ENCODE data around the gene ARHGEF25.

The ARHGEF25 gene

GRCh38 chr12:57590864-57591781 lies 20.1 kb upstream of the ARHGEF25 start, which contains the start of gene PIP4K2C:
Gene PIP4K2C, plus strand, starts transcription at chr12:57591192. Its CDS starts 98 bp downstream, at chr12:57591290.
- H3K27me3 ChIP-seq (replicated peaks in 2 of 5; ENCODE audit: control insufficient read depth in 4 of 5, insufficient read depth in 5 of 5, low read length in 4 of 5), result peaks cover 0 to 6% (median 4%) of the 10 kb centered on the region in 5 experiments
- peak; percentile 36 to 53 (median 42) for DNase-seq
- ChIA-PET CTCF (interaction anchor here (0.6 to 3.7 kb wide), 8 partner anchors 8 to 1679 kb away, joined by 3 to 37 read pairs (median 3); no protein-coding TSS in a partner anchor), POLR2A (no interaction called here)
- H3K4me3 ChIP-seq (ENCODE audit: control insufficient read depth in 1 of 7, extremely low read depth in 1 of 7, insufficient read depth in 4 of 7, low read depth in 2 of 7, low read length in 6 of 7), result peak within 1 kb of the TSS; percentile 64 to 91 (median 84)
- H3K4me1 ChIP-seq (ENCODE audit: control extremely low read depth in 1 of 4, control insufficient read depth in 4 of 4, insufficient read depth in 4 of 4, low read length in 3 of 4), result peaks cover 5 to 22% (median 14%) of the 10 kb centered on the region in 4 experiments
- H3K9me3 ChIP-seq (ENCODE audit: control extremely low read depth in 1 of 5, control insufficient read depth in 4 of 5, insufficient read depth in 2 of 5, low read depth in 1 of 5, low read length in 4 of 5), result no peaks in the 10 kb centered on the region
- peaks cover 4 to 11% (median 6%) of the 10 kb centered on the region in 4 experiments for H3K36me3 ChIP-seq (ENCODE audit: control insufficient read depth in 4 of 4, insufficient read depth in 4 of 4, low read length in 3 of 4)
- H3K27ac ChIP-seq (ENCODE audit: insufficient read depth in 1 of 2, low read depth in 1 of 2, low read length in 2 of 2, poor library complexity in 1 of 2, severe bottlenecking in 2 of 2), result peak within 1 kb of the TSS in 1 of 2 experiments; percentile 66
- WGBS (ENCODE audit: insufficient coverage), result under 1% methylated on average over 61 of the region's 69 CpGs

DNA sequence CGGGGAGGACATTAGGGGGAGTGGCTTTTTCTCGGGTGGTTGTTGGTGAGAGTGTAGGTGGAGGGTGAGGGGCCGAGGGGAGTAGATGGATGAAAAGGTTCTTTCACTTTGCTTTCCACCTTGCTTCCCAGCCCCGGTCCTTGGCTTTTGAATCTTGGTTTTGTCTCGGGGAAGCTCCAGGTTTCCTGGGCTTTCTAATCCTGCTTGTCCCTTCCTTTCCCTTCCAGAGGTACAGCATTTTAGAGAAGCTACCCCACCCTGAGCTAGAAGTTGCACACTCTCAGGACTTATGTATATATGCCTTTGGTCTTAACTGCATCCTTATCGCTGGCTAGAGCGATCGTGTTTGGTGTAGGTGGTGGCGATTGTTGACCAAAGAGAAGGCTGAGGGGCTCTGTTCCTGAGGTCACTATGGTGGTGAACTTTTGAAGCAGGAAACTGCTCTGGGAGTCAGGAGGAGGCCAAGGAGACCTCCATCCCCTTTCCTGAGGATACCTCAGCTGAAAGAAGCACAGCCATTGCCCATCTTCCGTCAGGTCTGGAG lies 19.4 kb upstream of the ARHGEF25 start:
- 91% methylated on average over 7 of the region's 10 CpGs for WGBS (ENCODE audit: insufficient coverage)
- peak overlapping the region; percentile 64 to 91 (median 84) for H3K4me3 ChIP-seq (ENCODE audit: control insufficient read depth in 1 of 7, extremely low read depth in 1 of 7, insufficient read depth in 4 of 7, low read depth in 2 of 7, low read length in 6 of 7)
- H3K27ac ChIP-seq (ENCODE audit: insufficient read depth in 1 of 2, low read depth in 1 of 2, low read length in 2 of 2, poor library complexity in 1 of 2, severe bottlenecking in 2 of 2), result peak overlapping the region in 1 of 2 experiments; percentile 66
- H3K4me1 ChIP-seq (ENCODE audit: control extremely low read depth in 1 of 4, control insufficient read depth in 4 of 4, insufficient read depth in 4 of 4, low read length in 3 of 4), result peaks cover 5 to 22% (median 14%) of the 10 kb centered on the region in 4 experiments
- no peaks in the 10 kb centered on the region for H3K9me3 ChIP-seq (ENCODE audit: control extremely low read depth in 1 of 5, control insufficient read depth in 4 of 5, insufficient read depth in 2 of 5, low read depth in 1 of 5, low read length in 4 of 5)
- DNase-seq, result no peak
- CTCF ChIA-PET, result interaction anchor here (1.0 to 3.7 kb wide), 8 partner anchors 9 to 165 kb away, joined by 3 to 37 read pairs (median 6); no protein-coding TSS in a partner anchor
- POLR2A ChIA-PET, result no interaction called here
- peaks cover 0 to 6% (median 4%) of the 10 kb centered on the region in 5 experiments for H3K27me3 ChIP-seq (replicated peaks in 2 of 5; ENCODE audit: control insufficient read depth in 4 of 5, insufficient read depth in 5 of 5, low read length in 4 of 5)
- peaks cover 4 to 18% (median 8%) of the 10 kb centered on the region in 4 experiments for H3K36me3 ChIP-seq (ENCODE audit: control insufficient read depth in 4 of 4, insufficient read depth in 4 of 4, low read length in 3 of 4)

DNA sequence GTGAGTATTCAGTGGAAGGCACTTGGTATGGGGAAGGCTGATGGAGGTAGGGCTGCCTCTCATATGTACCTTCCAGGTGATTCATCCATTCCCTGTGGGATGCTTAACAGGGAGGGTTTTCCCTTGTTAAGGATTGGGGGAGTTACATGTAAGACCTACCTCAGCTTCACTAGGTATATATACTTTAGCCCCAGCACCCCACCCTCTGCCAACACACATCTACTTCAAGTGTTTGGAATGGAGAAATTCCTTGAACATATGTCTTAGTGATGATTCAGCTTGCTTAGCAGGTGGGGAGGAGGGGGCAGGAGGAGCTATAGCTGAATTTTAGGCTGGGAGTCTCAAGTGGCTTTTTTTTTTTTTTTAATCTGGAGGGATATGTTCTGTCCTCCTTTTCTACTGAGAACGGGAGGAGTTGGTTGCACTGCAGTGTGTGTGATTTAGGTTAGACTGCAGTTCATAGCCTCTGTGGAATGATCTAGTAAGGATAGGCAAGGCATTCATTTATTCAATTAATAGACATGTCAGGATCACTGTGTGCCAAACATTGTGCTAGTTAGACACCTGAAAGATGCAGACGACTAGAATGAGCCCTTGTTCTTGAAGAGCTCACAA lies 18.6 kb upstream of the ARHGEF25 start:
- Histone ChIP-seq H3K4me3 (ENCODE audit: control insufficient read depth in 1 of 7, extremely low read depth in 1 of 7, insufficient read depth in 4 of 7, low read depth in 2 of 7, low read length in 6 of 7) (no peak overlapping the region), H3K36me3 (ENCODE audit: control insufficient read depth in 4 of 4, insufficient read depth in 4 of 4, low read length in 3 of 4) (peaks cover 8 to 21% (median 8%) of the 10 kb centered on the region in 4 experiments), H3K27ac (ENCODE audit: insufficient read depth in 1 of 2, low read depth in 1 of 2, low read length in 2 of 2, poor library complexity in 1 of 2, severe bottlenecking in 2 of 2) (no peak overlapping the region), H3K27me3 (replicated peaks in 2 of 5; ENCODE audit: control insufficient read depth in 4 of 5, insufficient read depth in 5 of 5, low read length in 4 of 5) (peaks cover 0 to 2% (median 0%) of the 10 kb centered on the region in 5 experiments), H3K9me3 (ENCODE audit: control extremely low read depth in 1 of 5, control insufficient read depth in 4 of 5, insufficient read depth in 2 of 5, low read depth in 1 of 5, low read length in 4 of 5) (no peaks in the 10 kb centered on the region), H3K4me1 (ENCODE audit: control extremely low read depth in 1 of 4, control insufficient read depth in 4 of 4, insufficient read depth in 4 of 4, low read length in 3 of 4) (peaks cover 5 to 22% (median 14%) of the 10 kb centered on the region in 4 experiments)
- no peak for DNase-seq
- CTCF ChIA-PET, result interaction anchor here (0.7 to 3.7 kb wide), 16 partner anchors 8 to 164 kb away, joined by 3 to 37 read pairs (median 4); partner anchors contain the start of gene B4GALNT1
- 100% methylated on average over 1 of the region's 2 CpGs for WGBS (ENCODE audit: insufficient coverage)
- POLR2A ChIA-PET, result interaction anchor here (0.6 kb wide), 1 partner anchor 19 kb away, joined by 3 read pairs; no protein-coding TSS in a partner anchor

GRCh38 chr12:57593187-57593586 lies 18.0 kb upstream of the ARHGEF25 start:
- H3K36me3 ChIP-seq (ENCODE audit: control insufficient read depth in 4 of 4, insufficient read depth in 4 of 4, low read length in 3 of 4), result peaks cover 8 to 24% (median 10%) of the 10 kb centered on the region in 4 experiments
- H3K4me3 ChIP-seq (ENCODE audit: control insufficient read depth in 1 of 7, extremely low read depth in 1 of 7, insufficient read depth in 4 of 7, low read depth in 2 of 7, low read length in 6 of 7), result no peak overlapping the region
- H3K27me3 ChIP-seq (replicated peaks in 2 of 5; ENCODE audit: control insufficient read depth in 4 of 5, insufficient read depth in 5 of 5, low read length in 4 of 5), result peaks cover 0 to under 1% (median 0%) of the 10 kb centered on the region in 5 experiments
- WGBS (ENCODE audit: insufficient coverage), result no CpG with 5 or more reads among the region's 4 CpGs
- H3K27ac ChIP-seq (ENCODE audit: insufficient read depth in 1 of 2, low read depth in 1 of 2, low read length in 2 of 2, poor library complexity in 1 of 2, severe bottlenecking in 2 of 2), result no peak overlapping the region
- peaks cover 5 to 22% (median 14%) of the 10 kb centered on the region in 4 experiments for H3K4me1 ChIP-seq (ENCODE audit: control extremely low read depth in 1 of 4, control insufficient read depth in 4 of 4, insufficient read depth in 4 of 4, low read length in 3 of 4)
- DNase-seq, result no peak
- CTCF ChIA-PET, result interaction anchor here (0.7 to 3.7 kb wide), 13 partner anchors 10 to 135 kb away, joined by 3 to 37 read pairs (median 4); partner anchors contain the start of gene B4GALNT1
- POLR2A ChIA-PET, result interaction anchor here (0.6 kb wide), 1 partner anchor 19 kb away, joined by 3 read pairs; no protein-coding TSS in a partner anchor
- no peaks in the 10 kb centered on the region for H3K9me3 ChIP-seq (ENCODE audit: control extremely low read depth in 1 of 5, control insufficient read depth in 4 of 5, insufficient read depth in 2 of 5, low read depth in 1 of 5, low read length in 4 of 5)

DNA sequence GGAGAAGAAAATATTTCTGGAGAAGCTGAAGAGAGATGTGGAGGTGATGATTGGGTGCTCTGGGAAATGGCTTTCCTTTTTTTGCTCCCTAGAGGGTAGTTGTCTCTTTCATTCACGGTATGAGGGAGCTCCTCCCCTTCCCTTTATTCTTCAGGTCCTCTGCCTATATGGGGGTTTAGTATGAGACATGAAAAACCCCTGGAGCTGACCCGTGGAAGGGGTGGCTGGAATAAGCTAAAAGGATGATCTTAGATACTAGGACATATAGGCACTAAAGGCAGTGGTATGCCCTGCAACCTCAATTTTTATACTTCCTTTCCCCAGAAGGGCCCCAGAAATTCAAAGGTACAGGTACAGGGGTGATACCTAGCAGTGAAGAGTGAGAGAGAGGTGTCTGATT lies 10.8 kb upstream of the ARHGEF25 start:
- WGBS (ENCODE audit: insufficient coverage), result no CpG with 5 or more reads among the region's 2 CpGs
- POLR2A ChIA-PET, result no interaction called here
- H3K9me3 ChIP-seq (ENCODE audit: control extremely low read depth in 1 of 5, control insufficient read depth in 4 of 5, insufficient read depth in 2 of 5, low read depth in 1 of 5, low read length in 4 of 5), result no peaks in the 10 kb centered on the region
- peaks cover 0 to 19% (median 6%) of the 10 kb centered on the region in 4 experiments for H3K4me1 ChIP-seq (ENCODE audit: control extremely low read depth in 1 of 4, control insufficient read depth in 4 of 4, insufficient read depth in 4 of 4, low read length in 3 of 4)
- no peak overlapping the region for H3K4me3 ChIP-seq (ENCODE audit: control insufficient read depth in 1 of 7, extremely low read depth in 1 of 7, insufficient read depth in 4 of 7, low read depth in 2 of 7, low read length in 6 of 7)
- DNase-seq, result no peak
- no peak overlapping the region for H3K27ac ChIP-seq (ENCODE audit: insufficient read depth in 1 of 2, low read depth in 1 of 2, low read length in 2 of 2, poor library complexity in 1 of 2, severe bottlenecking in 2 of 2)
- peaks cover 0 to 4% (median 0%) of the 10 kb centered on the region in 5 experiments for H3K27me3 ChIP-seq (replicated peaks in 2 of 5; ENCODE audit: control insufficient read depth in 4 of 5, insufficient read depth in 5 of 5, low read length in 4 of 5)
- H3K36me3 ChIP-seq (ENCODE audit: control insufficient read depth in 4 of 4, insufficient read depth in 4 of 4, low read length in 3 of 4), result peaks cover 21 to 59% (median 31%) of the 10 kb centered on the region in 4 experiments
- CTCF ChIA-PET, result interaction anchor here (0.9 to 4.8 kb wide), 7 partner anchors 8 to 42 kb away, joined by 3 to 34 read pairs (median 4); no protein-coding TSS in a partner anchor

DNA sequence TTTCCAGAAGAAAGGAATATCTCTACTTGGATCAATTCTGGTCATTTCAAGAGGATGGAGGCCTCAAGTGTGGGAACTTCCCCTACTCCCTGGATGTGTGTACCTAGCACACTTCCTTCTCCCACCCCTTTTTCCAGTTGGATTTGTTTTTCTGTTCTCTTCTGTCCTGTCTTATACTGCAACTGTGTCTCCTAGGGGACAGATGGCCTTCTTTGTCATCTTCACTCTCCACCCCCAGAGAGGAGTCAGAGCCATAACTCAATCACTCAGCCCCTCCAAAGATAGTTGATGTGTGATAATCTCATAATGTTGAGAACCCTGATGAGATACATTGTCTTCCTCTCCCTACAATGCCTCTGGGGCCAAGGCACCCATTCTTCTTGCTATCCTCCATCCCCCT lies 8.7 kb upstream of the ARHGEF25 start:
- ChIA-PET CTCF (interaction anchor here (0.6 to 1.7 kb wide), 2 partner anchors 10 to 19 kb away, joined by 3 to 9 read pairs; no protein-coding TSS in a partner anchor), POLR2A (no interaction called here)
- Histone ChIP-seq H3K4me1 (ENCODE audit: control extremely low read depth in 1 of 4, control insufficient read depth in 4 of 4, insufficient read depth in 4 of 4, low read length in 3 of 4) (peaks cover 0 to 21% (median 6%) of the 10 kb centered on the region in 4 experiments), H3K27ac (ENCODE audit: insufficient read depth in 1 of 2, low read depth in 1 of 2, low read length in 2 of 2, poor library complexity in 1 of 2, severe bottlenecking in 2 of 2) (no peak overlapping the region), H3K36me3 (ENCODE audit: control insufficient read depth in 4 of 4, insufficient read depth in 4 of 4, low read length in 3 of 4) (peaks cover 13 to 50% (median 26%) of the 10 kb centered on the region in 4 experiments), H3K4me3 (ENCODE audit: control insufficient read depth in 1 of 7, extremely low read depth in 1 of 7, insufficient read depth in 4 of 7, low read depth in 2 of 7, low read length in 6 of 7) (no peak overlapping the region), H3K9me3 (ENCODE audit: control extremely low read depth in 1 of 5, control insufficient read depth in 4 of 5, insufficient read depth in 2 of 5, low read depth in 1 of 5, low read length in 4 of 5) (no peaks in the 10 kb centered on the region), H3K27me3 (replicated peaks in 2 of 5; ENCODE audit: control insufficient read depth in 4 of 5, insufficient read depth in 5 of 5, low read length in 4 of 5) (peaks cover 0 to 7% (median 0%) of the 10 kb centered on the region in 5 experiments)
- DNase-seq, result no peak

Data from common myeloid progenitor, CD34-positive (primary cell).